ENCODE measurements around the gene GPANK1. TPM values are rescaled to one million over a fixed set of nuclear protein-coding genes. Genes with fewer than 3 reads are reported as not detected.

Gene GPANK1
- total and polyA plus RNA-seq, 9 of the 15 experiments (the other 6 are each of a cell fraction or from before 2014, with no cell fraction given): 32.2 to 111 (median 46.3) TPM

DNA sequence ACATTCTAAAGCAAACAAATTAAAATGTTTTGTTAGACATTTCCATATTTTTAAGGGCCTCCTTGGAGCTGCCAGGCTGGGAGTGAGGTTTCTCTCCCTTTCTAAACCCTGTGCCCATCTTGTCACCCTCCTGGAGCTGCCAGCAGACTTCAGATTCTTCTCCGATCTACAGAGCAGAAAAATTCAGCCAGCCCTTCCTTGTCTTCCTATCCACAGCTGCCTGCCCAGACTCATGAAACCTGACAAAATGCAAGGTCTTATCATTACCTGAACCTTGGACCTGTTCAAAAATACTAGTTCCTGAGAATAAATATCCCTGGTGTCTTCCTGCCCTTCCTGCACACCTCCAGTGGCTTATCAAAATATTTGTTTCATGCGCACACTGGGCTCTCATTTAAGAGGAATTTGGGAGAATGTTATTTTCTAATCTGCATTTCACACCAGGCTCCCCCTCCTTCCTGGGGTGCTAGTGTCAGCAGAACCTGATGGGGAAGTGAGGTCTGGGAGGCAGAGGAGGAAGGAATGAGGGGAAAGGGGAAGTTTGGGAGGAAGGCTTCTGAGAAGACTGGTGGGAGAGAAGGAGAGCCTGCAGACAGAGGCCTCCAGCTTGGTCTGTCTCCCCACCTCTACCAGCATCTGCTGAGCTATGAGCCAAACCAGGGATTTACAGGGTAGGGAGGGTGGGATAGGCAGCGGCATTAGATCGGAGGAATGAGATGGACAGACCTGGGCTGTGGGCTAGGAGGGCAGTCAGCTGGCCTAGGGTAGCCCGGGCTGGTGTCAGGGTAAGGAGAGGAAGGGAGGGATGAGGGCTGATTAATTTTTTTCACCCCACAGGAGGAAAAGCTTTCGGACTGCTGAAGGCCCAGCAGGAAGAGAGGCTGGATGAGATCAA lies 49.9 kb downstream of the GPANK1 start, which contains the start of gene AIF1:
Gene AIF1, plus strand, starts transcription at position 551 of the 895 bp plus-strand sequence. Its CDS starts 96 bp downstream, at position 647.
- Histone ChIP-seq H3K4me1 (replicated peaks in 1 of 2; ENCODE audit: control insufficient read depth in 2 of 2, insufficient read depth in 2 of 2, low read length in 2 of 2) (peaks cover 27 to 36% of the 10 kb centered on the region in 2 experiments), H3K36me3 (ENCODE audit: control insufficient read depth, insufficient read depth, low read length) (no peaks in the 10 kb centered on the region), H3K9ac (ENCODE audit: insufficient read depth in 1 of 2, low read depth in 2 of 2, low read length in 2 of 2) (peak within 1 kb of the TSS; percentile 30 to 84), H3K27me3 (ENCODE audit: control insufficient read depth in 2 of 2, insufficient read depth in 2 of 2, low read length in 2 of 2) (no peaks in the 10 kb centered on the region), H2AFZ (ENCODE audit: low read depth, low read length) (peak within 1 kb of the TSS; percentile 58), H3K9me3 (replicated peaks; ENCODE audit: control insufficient read depth, insufficient read depth, low read depth, low read length) (no peaks in the 10 kb centered on the region), H3K4me3 (no peak within 1 kb of the TSS), H3K4me2 (ENCODE audit: insufficient read depth, low read length) (peak within 1 kb of the TSS; percentile 57), H3K27ac (ENCODE audit: extremely low read depth, low read depth, low read length) (peak within 1 kb of the TSS; percentile 49; the same call in 2 of the 3 replicates), H3K79me2 (ENCODE audit: control insufficient read depth, insufficient read depth, low read length) (no peaks in the 10 kb centered on the region; the same call in 2 of the 3 replicates), H4K20me1 (replicated peaks; ENCODE audit: control insufficient read depth, insufficient read depth, low read length) (no peaks in the 10 kb centered on the region), H3K9me1 (ENCODE audit: control insufficient read depth, insufficient read depth, low read length) (no peaks in the 10 kb centered on the region)
- intact Hi-C loops (cut with micrococcal nuclease): no loop called here
- FAIRE-seq (no peak), DNase-seq (ENCODE audit: extremely low read depth in 1 of 4, low spot score in 3 of 4) (peak in 3 of 4 experiments; percentile 21 to 50 (median 46)), ATAC-seq (no peak; the same call in 2 of the 3 replicates)
- in situ Hi-C loops (cut with MboI): no loop called here
- ChIA-PET CTCF (ENCODE audit: low intra/inter-chr PET ratio) (no interaction called here), POLR2A (interaction anchor here (0.6 kb wide), 1 partner anchor 77 kb away, joined by 5 read pairs; no protein-coding TSS in a partner anchor)
- WGBS (ENCODE audit: insufficient coverage, low coverage, missing lambda C conversion rate): 51% methylated on average over 6 of the region's 6 CpGs
- no TSS peak for BruUV-seq (replicated peaks)
- TF ChIP-seq ELF2 (CRISPR knock-in tag; IDR thresholded peaks at IDR 0.05) (0 out of 2 replicates have a peak, but pooled peaks have one; percentile 31), MTA1 (IDR thresholded peaks at IDR 0.05; ENCODE audit: borderline replicate concordance) (0 out of 2 replicates have a peak, but pooled peaks have one; percentile 55), STAT6 (CRISPR knock-in tag; IDR thresholded peaks at IDR 0.05) (no peak), SMARCA5 (IDR thresholded peaks at IDR 0.05) (peak; percentile 16; the same call in 1 of the 2 replicates), CTBP1 (IDR thresholded peaks at IDR 0.05; ENCODE audit: borderline replicate concordance) (peak; percentile 51), SRSF3 (IDR thresholded peaks at IDR 0.05; ENCODE audit: insufficient read depth, low read length) (no peak), ARHGAP35 (IDR thresholded peaks at IDR 0.05; ENCODE audit: partially characterized antibody) (no peak), NEUROD1 (IDR thresholded peaks at IDR 0.05; ENCODE audit: borderline replicate concordance, low read depth, low read length, partially characterized antibody) (peak; percentile 14), SMARCE1 (IDR thresholded peaks at IDR 0.05) (peak; percentile 62; the same call in 1 of the 2 replicates), ETV6 (IDR thresholded peaks at IDR 0.05; ENCODE audit: borderline replicate concordance in 1 of 2, low read depth in 2 of 2, low read length in 1 of 2) (peak in 1 of 2 experiments; percentile 75; a peak in 2 of 4 replicates), ETV6 (CRISPR knock-in tag; IDR thresholded peaks at IDR 0.05; ENCODE audit: borderline replicate concordance) (no peak), POLR3G (IDR thresholded peaks at IDR 0.05; ENCODE audit: extremely low read depth, insufficient read length, insufficient replicate concordance) (no peak)
- TF ChIP-seq, protein P1, sequence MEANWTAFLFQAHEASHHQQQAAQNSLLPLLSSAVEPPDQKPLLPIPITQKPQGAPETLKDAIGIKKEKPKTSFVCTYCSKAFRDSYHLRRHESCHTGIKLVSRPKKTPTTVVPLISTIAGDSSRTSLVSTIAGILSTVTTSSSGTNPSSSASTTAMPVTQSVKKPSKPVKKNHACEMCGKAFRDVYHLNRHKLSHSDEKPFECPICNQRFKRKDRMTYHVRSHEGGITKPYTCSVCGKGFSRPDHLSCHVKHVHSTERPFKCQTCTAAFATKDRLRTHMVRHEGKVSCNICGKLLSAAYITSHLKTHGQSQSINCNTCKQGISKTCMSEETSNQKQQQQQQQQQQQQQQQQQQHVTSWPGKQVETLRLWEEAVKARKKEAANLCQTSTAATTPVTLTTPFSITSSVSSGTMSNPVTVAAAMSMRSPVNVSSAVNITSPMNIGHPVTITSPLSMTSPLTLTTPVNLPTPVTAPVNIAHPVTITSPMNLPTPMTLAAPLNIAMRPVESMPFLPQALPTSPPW (CRISPR knock-in tag; IDR thresholded peaks at IDR 0.05): peak; percentile 54; the same call in 1 of the 2 replicates
- TF ChIP-seq, protein P2, sequence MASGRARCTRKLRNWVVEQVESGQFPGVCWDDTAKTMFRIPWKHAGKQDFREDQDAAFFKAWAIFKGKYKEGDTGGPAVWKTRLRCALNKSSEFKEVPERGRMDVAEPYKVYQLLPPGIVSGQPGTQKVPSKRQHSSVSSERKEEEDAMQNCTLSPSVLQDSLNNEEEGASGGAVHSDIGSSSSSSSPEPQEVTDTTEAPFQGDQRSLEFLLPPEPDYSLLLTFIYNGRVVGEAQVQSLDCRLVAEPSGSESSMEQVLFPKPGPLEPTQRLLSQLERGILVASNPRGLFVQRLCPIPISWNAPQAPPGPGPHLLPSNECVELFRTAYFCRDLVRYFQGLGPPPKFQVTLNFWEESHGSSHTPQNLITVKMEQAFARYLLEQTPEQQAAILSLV (tag; IDR thresholded peaks at IDR 0.05): no peak
